HG02938 (cell line): Measurements from ENCODE around the gene POLD2.

Source experiments
- ATAC-seq: cut with Tn5 transposase; IDR thresholded peaks from one replicate; pipeline ENCODE4 v1.9.1; 2021; ENCODE audit warnings: mild to moderate bottlenecking, moderate library complexity; ENCODE audit not compliant: unreplicated experiment

Gene POLD2

GRCh38 chr7:44102846-44103565 lies 20.3 kb downstream of the POLD2 start:
- no peak for ATAC-seq

- ATAC-seq = no peak
Measured at GRCh38 chr7:44101966-44102845, 21.1 kb downstream of the POLD2 start.

- no peak for ATAC-seq
Measured at GRCh38 chr7:44101303-44101965, 21.9 kb downstream of the POLD2 start.

DNA sequence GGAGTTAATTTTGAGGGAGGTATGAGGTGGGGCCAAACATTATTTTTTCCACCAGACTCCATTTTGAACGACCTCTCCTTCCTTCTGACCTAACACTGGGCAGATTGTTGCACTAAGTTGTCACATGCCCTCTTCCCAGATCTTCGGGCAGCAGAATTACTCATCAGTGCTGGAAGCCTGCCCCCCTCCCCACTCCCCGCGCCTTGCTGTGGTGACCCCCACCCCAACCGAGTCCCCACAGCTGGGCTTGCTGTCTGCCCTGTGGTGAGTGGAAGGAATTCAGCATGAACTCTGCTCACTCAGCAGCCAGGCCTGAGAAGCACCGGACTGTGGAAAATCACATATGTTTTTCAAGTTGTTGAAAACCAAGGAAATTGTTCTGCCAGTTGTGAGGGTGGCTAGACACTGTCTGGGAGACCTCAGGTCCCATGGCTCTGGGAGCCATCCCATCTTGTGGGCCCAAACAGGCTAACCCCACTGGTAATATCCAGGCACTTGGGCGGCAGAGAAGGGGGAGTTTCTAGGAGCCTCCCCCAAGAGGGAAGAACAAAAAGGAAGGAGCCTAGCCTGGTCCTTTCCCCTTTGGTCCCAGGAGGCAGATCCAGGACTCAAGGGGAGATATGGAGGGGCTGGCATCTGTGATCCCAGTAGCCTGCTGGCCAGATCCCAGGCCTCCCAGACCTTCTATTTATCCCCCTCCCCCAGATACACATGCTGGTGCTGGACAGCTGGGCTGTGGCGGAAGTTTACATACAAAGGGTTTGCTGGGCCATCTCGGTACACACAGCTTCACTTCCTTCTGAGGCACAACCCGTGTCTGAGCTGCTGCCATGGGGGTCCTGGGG lies 22.7 kb downstream of the POLD2 start:
- no peak for ATAC-seq

GRCh38 chr7:44099669-44100068 lies 23.7 kb downstream of the POLD2 start:
- ATAC-seq = no peak

- ATAC-seq = no peak
Measured at GRCh38 chr7:44098092-44099068, 25.0 kb downstream of the POLD2 start.

GRCh38 chr7:44097064-44097932 lies 26.1 kb downstream of the POLD2 start:
- peak; percentile 52 for ATAC-seq

GRCh38 chr7:44096326-44096881 lies 26.9 kb downstream of the POLD2 start:
- no peak for ATAC-seq

DNA sequence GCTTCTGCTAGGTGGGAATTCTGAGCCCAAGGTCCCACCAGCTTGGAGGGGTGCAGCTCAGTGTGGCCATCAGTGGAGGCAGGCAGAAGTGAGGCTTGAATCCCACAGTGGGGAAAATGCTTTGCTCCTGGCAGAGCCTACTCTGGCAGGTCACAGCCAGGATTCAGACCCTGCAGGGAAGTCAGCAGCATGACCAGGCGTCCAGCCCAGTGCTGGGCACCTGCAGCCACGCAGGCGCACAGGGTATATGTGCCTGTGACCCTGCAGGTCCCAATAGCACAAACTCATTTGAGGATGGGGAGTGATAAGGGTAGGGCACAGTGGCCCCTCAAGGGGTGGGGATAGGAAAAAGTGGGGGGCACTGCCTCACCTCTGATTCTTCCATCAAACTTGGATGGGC lies 27.6 kb downstream of the POLD2 start:
- ATAC-seq = no peak

DNA sequence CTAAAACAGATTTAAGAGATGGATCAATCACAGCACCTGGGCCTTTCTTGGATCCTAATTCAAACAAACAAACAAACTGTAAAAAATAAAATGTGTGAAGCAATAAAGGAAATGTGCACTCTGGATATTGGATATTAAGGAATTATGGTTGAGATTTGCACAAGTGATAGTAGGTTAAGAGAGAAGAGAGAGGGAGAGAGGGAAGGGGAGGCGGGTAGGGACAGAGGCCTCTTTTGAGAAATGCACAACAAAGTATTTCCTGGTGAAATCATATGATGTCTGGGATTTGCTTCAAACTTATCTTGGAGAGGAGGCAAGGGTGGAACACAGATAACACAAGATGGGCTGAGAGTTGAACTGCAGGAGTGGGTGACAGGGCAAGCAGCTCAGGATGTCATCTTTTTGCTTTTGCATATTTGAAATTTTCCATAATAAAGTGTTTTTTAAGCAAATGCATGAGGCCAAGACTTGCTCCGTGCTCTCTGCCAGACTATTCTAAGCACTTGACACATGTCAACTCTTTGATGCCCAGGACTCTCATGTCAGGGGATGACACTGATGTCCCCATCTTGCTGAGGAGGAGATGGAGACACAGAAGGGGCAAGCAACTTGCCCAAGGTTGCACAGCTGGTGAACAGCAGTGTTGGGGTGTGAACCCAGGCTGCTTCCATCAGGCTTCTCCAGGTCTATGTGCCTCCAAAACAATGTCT lies 28.3 kb downstream of the POLD2 start:
- ATAC-seq = no peak

GRCh38 chr7:44094365-44094764 lies 29.0 kb downstream of the POLD2 start:
- ATAC-seq = no peak

- ATAC-seq = no peak
Measured at GRCh38 chr7:44093102-44093641, 30.2 kb downstream of the POLD2 start.

DNA sequence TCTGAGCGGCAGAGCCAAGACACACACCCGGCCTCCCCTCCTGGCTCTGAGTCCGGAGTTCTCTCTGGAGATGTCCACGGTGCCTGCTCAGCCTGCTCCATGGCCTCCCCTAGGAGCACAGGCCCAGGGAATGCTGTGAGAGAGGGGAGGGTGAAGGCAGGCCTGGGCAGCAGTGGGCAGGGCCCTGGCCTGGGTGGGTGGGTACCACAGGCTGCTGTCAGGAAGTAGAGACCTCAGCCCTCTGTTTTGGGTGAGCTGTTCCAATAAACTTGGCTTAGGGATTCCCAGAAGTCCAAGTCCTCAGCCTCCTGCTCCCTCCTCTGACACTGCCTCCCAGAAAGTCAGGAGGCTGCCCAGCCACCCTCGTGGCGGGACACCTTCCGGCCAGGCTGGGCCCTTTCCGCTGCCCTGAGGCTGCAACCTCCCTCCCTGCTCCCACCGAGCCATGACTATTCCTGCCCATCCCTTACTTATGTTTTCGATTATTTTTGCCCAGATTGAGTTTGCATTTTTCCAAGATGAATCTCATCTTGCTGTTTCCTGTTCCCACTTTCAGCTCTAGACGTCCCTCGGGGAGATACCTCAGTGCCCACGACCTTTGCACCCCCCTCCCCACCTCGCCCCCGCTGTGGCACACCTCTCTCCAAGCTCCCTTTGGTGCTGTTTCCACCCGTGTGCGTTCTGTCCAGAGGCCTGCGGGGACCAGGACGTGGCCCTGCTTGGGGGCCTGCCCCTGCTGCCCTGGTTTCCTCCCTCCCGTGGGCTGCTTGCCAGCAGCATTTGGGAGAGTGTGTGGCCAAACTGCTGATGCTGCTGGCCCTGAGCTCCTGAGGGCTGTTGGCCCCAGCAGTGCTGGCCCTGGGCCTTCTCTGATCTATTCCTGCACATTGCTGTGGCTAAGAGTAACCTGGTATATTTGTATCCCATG lies 35.2 kb downstream of the POLD2 start:
- ATAC-seq = no peak

GRCh38 chr7:44086627-44087026 lies 36.7 kb downstream of the POLD2 start:
- ATAC-seq = no peak

GRCh38 chr7:44085546-44085945 lies 37.8 kb downstream of the POLD2 start:
- no peak for ATAC-seq

GRCh38 chr7:44084701-44085100 lies 38.6 kb downstream of the POLD2 start:
- no peak for ATAC-seq
